BLaER1 treated with 17β-estradiol and CSF1 and Interleukin-3, amounts not matched to agents 10 nM and 100 nM (cell line): ENCODE measurements around the gene SEC22B.
A peak's percentile ranks its signal among the peaks of the same experiment; 100 is the strongest.
"Not testable (repeated sequence)": the region's sequence is repeated elsewhere in the genome, so short reads cannot be mapped to it uniquely, and the experiment has no call there.

Experiments used
- H3K27ac ChIP-seq, 11 experiments: shearing (Covaris generic); formaldehyde crosslinking; 2 replicates each; pipeline ENCODE4 v1.8.1; 2022
- H3K27me3 ChIP-seq, 11 experiments: shearing (Covaris generic); formaldehyde crosslinking; 2 replicates each; pipeline ENCODE4 v1.8.1; 2022
- H3K36me3 ChIP-seq, 11 experiments: shearing (Covaris generic); formaldehyde crosslinking; 2 replicates each; pipeline ENCODE4 v1.8.1; 2022
- H3K4me1 ChIP-seq, 10 experiments: shearing (Covaris generic); formaldehyde crosslinking; 2 replicates each; pipeline ENCODE4 v1.8.1; 2022
- H3K4me2 ChIP-seq, 11 experiments: shearing (Covaris generic); formaldehyde crosslinking; 2 replicates each; pipeline ENCODE4 v1.8.1; 2022
- H3K4me3 ChIP-seq, 10 experiments: shearing (Covaris generic); formaldehyde crosslinking; 2 replicates each; pipeline ENCODE4 v1.8.1; 2022
- H3K9ac ChIP-seq, 11 experiments: shearing (Covaris generic); formaldehyde crosslinking; 2 replicates each; pipeline ENCODE4 v1.8.1; 2022
- H3K9me3 ChIP-seq, 11 experiments: shearing (Covaris generic); formaldehyde crosslinking; replicated peaks in 1 of 11; 2 replicates each; pipeline ENCODE4 v1.8.1; 2022
- H4K20me1 ChIP-seq, 11 experiments: shearing (Covaris generic); formaldehyde crosslinking; 2 replicates each; pipeline ENCODE4 v1.8.1; 2022

The SEC22B gene

GRCh38 chr1:120122262-120122893 lies 53.9 kb downstream of the SEC22B start:
- not testable (repeated sequence) for H3K36me3 ChIP-seq, H3K9me3 ChIP-seq, H3K27me3 ChIP-seq, H3K27ac ChIP-seq, H3K4me3 ChIP-seq, H4K20me1 ChIP-seq, H3K9ac ChIP-seq
- Histone ChIP-seq H3K4me1 (peaks cover 16 to 29% (median 26%) of the 10 kb centered on the region in 10 experiments), H3K4me2 (peak overlapping the region in 2 of 11 experiments; percentile 12 to 13; a peak in 2 of 22 replicates)

DNA sequence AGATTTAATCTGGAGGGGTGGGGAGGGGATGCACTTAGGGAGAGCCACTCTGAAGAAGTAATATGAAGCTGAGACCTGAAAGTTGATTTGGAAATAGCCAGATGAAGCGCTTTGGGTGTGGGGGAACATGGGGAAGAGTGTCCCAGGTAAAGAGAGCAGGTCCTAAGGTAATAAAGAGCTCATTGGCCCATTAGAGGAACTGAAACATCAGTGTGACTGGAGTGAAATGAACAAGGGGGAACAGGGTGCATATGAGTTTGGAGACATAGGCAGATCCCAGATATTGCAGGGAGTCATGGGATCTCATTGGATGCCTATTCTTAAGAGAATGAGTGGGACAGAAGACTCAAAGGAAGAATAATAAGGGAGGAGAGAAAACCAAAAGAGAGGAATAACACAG lies 54.5 kb downstream of the SEC22B start:
- not testable (repeated sequence) for H3K27me3 ChIP-seq, H3K4me3 ChIP-seq, H3K27ac ChIP-seq, H4K20me1 ChIP-seq, H3K9me3 ChIP-seq, H3K9ac ChIP-seq, H3K36me3 ChIP-seq
- H3K4me1 ChIP-seq = peaks cover 19 to 34% (median 28%) of the 10 kb centered on the region in 10 experiments
- H3K4me2 ChIP-seq = peak overlapping the region in 1 of 11 experiments; percentile 40; a peak in 1 of 22 replicates

- H4K20me1 ChIP-seq, H3K36me3 ChIP-seq: not testable (repeated sequence)
Observed at GRCh38 chr1:120120525-120120924, 55.8 kb downstream of the SEC22B start.

GRCh38 chr1:120117371-120118177 lies 58.7 kb downstream of the SEC22B start:
- H3K27me3 ChIP-seq, H3K9me3 ChIP-seq, H3K4me3 ChIP-seq, H4K20me1 ChIP-seq, H3K36me3 ChIP-seq: not testable (repeated sequence)
- H3K27ac ChIP-seq = peak overlapping the region; percentile 9 to 72 (median 64); a peak in 19 of 22 replicates
- peak overlapping the region; percentile 30 to 67 (median 48); a peak in 21 of 22 replicates for H3K4me2 ChIP-seq
- peak overlapping the region in 4 of 11 experiments; percentile 8 to 48 (median 22); a peak in 7 of 22 replicates for H3K9ac ChIP-seq
- peaks cover 20 to 50% (median 36%) of the 10 kb centered on the region in 10 experiments; a peak in 19 of 20 replicates for H3K4me1 ChIP-seq

More at GRCh38 chr1:120120525-120120924, 55.8 kb downstream of the SEC22B start:
- H3K4me3 ChIP-seq, H3K27me3 ChIP-seq, H3K9me3 ChIP-seq, H3K27ac ChIP-seq, H3K4me2 ChIP-seq, H3K9ac ChIP-seq: not testable (repeated sequence)
- peaks cover 29 to 45% (median 35%) of the 10 kb centered on the region in 10 experiments for H3K4me1 ChIP-seq

DNA sequence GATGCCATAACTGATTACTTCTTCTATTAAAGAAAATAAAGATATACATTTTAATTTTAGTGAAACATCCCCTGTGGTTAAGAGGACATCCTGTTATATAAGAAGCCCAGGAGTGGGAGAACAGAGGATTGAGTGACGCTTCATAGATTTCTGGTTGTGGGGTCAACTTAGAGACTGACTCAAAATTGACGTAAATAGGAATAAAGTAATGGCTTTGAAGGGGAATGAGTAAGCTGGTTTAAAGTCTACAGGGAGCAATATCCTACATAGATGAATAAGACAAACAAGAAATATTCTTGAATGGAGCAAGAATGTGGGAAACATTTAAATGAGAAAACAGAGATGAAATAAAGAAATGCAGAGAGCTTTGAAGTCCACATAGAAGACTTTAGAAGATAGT lies 60.2 kb downstream of the SEC22B start:
- H3K4me3 ChIP-seq = not testable (repeated sequence)

GRCh38 chr1:120113134-120113533 lies 63.2 kb downstream of the SEC22B start:
- H3K27me3 ChIP-seq, H3K9ac ChIP-seq, H3K27ac ChIP-seq, H3K9me3 ChIP-seq, H3K36me3 ChIP-seq, H4K20me1 ChIP-seq, H3K4me3 ChIP-seq: not testable (repeated sequence)
- H3K4me2 ChIP-seq = peak overlapping the region in 7 of 11 experiments; percentile 7 to 62 (median 53); a peak in 11 of 22 replicates
- H3K4me1 ChIP-seq = peaks cover 12 to 45% (median 32%) of the 10 kb centered on the region in 10 experiments; a peak in 19 of 20 replicates

More for the DNA sequence above, 60.2 kb downstream of the SEC22B start:
- Histone ChIP-seq H3K27ac (peak overlapping the region in 2 of 11 experiments; percentile 48 to 63; a peak in 2 of 22 replicates), H3K4me1 (peaks cover 16 to 51% (median 36%) of the 10 kb centered on the region in 10 experiments; a peak in 19 of 20 replicates), H3K4me2 (peak overlapping the region in 7 of 11 experiments; percentile 9 to 49 (median 35); a peak in 6 of 22 replicates)
- not testable (repeated sequence) for H3K9ac ChIP-seq, H4K20me1 ChIP-seq, H3K9me3 ChIP-seq, H3K27me3 ChIP-seq, H3K36me3 ChIP-seq

GRCh38 chr1:120112212-120112611 lies 64.1 kb downstream of the SEC22B start:
- not testable (repeated sequence) for H3K27ac ChIP-seq, H3K9me3 ChIP-seq, H3K4me3 ChIP-seq, H3K9ac ChIP-seq, H4K20me1 ChIP-seq, H3K36me3 ChIP-seq, H3K27me3 ChIP-seq
- H3K4me2 ChIP-seq = peak overlapping the region in 2 of 11 experiments; percentile 42 to 57; a peak in 1 of 22 replicates
- H3K4me1 ChIP-seq = peaks cover 8 to 38% (median 25%) of the 10 kb centered on the region in 10 experiments; a peak in 19 of 20 replicates

GRCh38 chr1:120111771-120112170 lies 64.5 kb downstream of the SEC22B start:
- H3K27ac ChIP-seq, H3K36me3 ChIP-seq, H3K9ac ChIP-seq, H4K20me1 ChIP-seq, H3K9me3 ChIP-seq, H3K4me2 ChIP-seq, H3K4me3 ChIP-seq, H3K27me3 ChIP-seq: not testable (repeated sequence)
- peaks cover 5 to 34% (median 23%) of the 10 kb centered on the region in 10 experiments; a peak in 18 of 20 replicates for H3K4me1 ChIP-seq

GRCh38 chr1:120111008-120111407 lies 65.3 kb downstream of the SEC22B start:
- H3K4me2 ChIP-seq, H3K27me3 ChIP-seq, H3K27ac ChIP-seq, H3K4me3 ChIP-seq, H3K9ac ChIP-seq, H3K36me3 ChIP-seq, H4K20me1 ChIP-seq, H3K9me3 ChIP-seq: not testable (repeated sequence)
- H3K4me1 ChIP-seq = peaks cover 0 to 27% (median 15%) of the 10 kb centered on the region in 10 experiments; a peak in 13 of 20 replicates

DNA sequence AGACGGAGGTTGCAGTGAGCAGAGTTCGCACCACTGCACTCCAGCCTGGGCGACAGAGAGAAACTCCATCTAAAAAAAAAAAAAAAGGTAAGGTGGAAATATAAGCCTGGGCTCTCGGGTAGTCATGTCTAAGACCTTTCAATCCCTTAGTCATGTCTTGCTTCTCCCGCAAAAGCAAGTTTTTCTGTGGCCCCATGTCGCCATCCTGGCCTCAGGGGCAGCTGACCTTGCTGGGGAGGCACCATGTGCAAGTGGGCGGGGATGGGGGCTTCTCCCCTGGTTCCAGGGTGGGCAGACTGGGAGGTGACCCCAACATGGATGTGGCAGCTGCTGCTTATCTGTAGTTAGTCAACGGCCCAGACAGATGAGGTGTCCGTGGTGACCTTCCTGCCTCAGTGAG lies 66.7 kb downstream of the SEC22B start:
- H3K4me2 ChIP-seq, H3K27ac ChIP-seq, H3K9ac ChIP-seq, H3K9me3 ChIP-seq, H3K27me3 ChIP-seq, H4K20me1 ChIP-seq, H3K36me3 ChIP-seq, H3K4me3 ChIP-seq: not testable (repeated sequence)
- peaks cover 0 to 23% (median 12%) of the 10 kb centered on the region in 10 experiments; a peak in 13 of 20 replicates for H3K4me1 ChIP-seq

- not testable (repeated sequence) for H3K9me3 ChIP-seq, H3K4me3 ChIP-seq, H3K27me3 ChIP-seq, H3K27ac ChIP-seq, H3K9ac ChIP-seq, H3K4me2 ChIP-seq, H3K36me3 ChIP-seq, H4K20me1 ChIP-seq
- H3K4me1 ChIP-seq = peaks cover 0 to 18% (median 10%) of the 10 kb centered on the region in 10 experiments; a peak in 13 of 20 replicates
Observed at GRCh38 chr1:120109180-120109579, 67.1 kb downstream of the SEC22B start.

GRCh38 chr1:120105288-120105687 lies 71.0 kb downstream of the SEC22B start:
- H4K20me1 ChIP-seq, H3K27me3 ChIP-seq, H3K9ac ChIP-seq, H3K4me3 ChIP-seq, H3K36me3 ChIP-seq, H3K9me3 ChIP-seq, H3K27ac ChIP-seq, H3K4me2 ChIP-seq: not testable (repeated sequence)
- peaks cover 0 to 15% (median 0%) of the 10 kb centered on the region in 10 experiments; a peak in 6 of 20 replicates for H3K4me1 ChIP-seq

GRCh38 chr1:120103768-120104167 lies 72.6 kb downstream of the SEC22B start:
- H3K4me1 ChIP-seq = peaks cover 0 to 21% (median 0%) of the 10 kb centered on the region in 10 experiments; a peak in 6 of 20 replicates
- H3K4me3 ChIP-seq, H4K20me1 ChIP-seq, H3K36me3 ChIP-seq, H3K9ac ChIP-seq, H3K27me3 ChIP-seq, H3K27ac ChIP-seq, H3K4me2 ChIP-seq, H3K9me3 ChIP-seq: not testable (repeated sequence)
